Esophagus mucosa (tissue), 1 donor: Measurements from ENCODE around the gene SPATA46. TPM values are rescaled to one million over a fixed set of nuclear protein-coding genes. Genes with fewer than 3 reads are reported as not detected.

Experiments
- ATAC-seq: fragments of 200-7000 bp; cut with Tn5 transposase; one replicate; pipeline ENCODE4 v1.9.1; 2020
- total RNA-seq: library from RNA; stranded (reverse); gene quantifications from one replicate; pipeline ENCODE4 v1.2.4, GENCODE V29; 2023
- donor health status: DM: yes; HTN: yes; CAD: no.

SPATA46 gene, protein sequence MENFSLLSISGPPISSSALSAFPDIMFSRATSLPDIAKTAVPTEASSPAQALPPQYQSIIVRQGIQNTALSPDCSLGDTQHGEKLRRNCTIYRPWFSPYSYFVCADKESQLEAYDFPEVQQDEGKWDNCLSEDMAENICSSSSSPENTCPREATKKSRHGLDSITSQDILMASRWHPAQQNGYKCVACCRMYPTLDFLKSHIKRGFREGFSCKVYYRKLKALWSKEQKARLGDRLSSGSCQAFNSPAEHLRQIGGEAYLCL
- not detected for total RNA-seq

DNA sequence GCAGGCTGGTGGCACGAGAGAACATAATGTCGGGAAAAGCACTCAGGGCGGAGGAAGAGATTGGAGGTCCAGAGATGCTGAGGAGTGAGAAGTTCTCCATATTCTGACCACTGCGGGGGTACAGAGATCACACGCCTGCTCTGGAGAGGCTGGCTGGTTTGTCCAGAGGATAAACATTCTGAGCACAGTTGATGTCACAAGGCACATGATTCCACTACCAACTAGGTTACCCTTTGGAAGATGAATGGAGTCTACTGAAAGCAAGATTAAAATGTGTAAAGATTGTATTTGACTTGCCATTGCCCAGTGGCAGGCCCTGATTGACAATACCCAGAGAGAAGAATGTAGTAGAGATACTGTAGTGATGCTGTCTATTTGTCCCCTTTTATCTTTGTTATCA is at the start of gene SPATA46:
SPATA46 (minus strand) TSS at position 164 of the 400 bp plus-strand sequence; CDS start at position 100, 64 bp downstream.
- no peak for ATAC-seq

DNA sequence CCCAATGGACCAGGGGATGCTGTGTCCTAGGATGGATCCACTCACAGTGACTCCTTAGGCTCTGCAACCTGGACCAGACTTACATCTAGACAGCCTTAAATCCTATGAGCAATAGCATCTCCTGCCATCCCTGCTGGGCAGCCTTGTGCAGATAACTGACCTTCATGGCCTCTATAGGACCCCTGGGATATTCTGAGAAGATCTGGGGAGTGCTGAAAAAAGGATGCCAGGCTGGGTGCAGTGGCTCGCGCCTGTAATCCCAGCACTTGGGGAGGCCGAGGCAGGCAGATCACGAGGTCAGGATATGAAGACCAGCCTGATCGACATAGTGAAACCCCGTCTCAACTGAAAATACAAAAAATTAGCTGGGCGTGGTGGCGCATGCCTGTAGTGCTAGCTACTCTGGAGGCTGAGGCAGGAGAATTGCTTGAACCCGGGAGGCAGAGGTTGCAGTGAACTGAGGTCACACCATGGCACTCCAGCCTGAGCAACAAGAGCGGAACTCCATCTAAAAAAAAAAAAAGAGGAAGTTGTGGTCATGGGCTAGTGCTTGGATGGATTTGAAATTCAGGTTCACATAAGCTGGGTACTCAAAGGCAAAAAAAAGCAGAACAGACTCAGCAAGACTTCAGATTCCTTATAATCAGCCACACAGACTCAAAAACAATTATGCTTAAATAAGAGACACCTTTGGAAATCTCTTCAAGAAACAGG is 46.2 kb upstream of the SPATA46 start:
- no peak for ATAC-seq

DNA sequence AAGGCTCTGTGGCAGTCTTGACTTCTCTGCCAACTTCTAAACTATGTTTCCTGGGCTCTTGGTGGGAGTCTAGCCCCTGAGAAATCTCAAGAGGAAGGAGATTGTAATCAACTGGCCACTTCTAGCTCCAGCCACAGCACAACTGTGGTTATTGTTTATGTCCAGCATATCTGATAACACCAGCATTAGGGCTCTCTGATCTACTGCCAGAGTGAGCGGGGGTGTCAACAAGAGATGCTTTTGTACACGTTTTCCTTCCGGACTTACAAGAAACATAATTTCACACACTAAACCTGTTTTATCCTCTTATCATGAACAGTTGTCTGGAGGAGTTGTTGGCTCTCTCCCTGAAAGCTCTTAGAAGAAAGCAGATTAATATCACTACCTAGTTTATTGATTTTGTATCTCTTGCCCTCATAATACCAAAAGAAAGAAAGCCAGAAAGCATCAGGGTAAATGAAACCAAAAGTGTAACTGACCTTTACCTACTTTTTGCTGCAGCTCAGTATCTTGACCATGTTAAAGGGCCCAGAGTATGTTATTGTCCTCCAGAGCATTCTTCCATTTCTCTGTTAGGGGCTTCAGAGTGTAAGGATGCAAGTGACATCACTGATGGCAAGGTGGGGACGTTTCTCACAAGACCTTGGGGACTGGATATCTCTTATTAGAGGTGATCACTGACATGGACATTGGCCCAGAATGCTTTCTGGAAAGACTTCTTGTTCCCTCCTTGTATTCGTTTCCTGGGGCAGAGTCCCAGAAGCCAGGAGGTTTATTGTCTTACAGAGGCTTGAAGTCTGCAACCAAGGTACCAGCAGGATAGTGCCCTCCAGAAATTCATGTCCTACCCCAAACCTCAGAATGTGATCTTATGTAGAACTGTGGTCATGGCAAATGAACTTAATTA is 44.9 kb upstream of the SPATA46 start:
- no peak for ATAC-seq

DNA sequence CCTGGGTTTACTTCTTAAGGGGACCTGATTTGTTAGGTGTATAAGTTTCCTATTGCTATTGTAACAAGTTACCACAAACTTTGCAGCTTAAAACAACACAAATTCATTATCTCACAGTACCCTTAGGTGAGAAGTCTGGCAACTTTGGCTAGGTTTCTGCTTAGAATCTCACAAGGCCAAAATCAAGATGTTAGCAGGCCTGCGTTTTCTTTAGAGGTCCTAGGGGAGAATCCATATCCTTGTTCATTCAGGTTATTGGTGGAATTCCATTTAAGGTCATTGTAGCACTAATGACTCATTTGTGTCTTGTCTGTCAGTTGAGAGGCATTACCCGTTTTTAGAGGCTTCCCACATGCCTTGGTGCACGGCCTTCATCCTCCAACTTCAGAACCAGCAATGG is 43.5 kb upstream of the SPATA46 start:
- peak; percentile 41 for ATAC-seq

DNA sequence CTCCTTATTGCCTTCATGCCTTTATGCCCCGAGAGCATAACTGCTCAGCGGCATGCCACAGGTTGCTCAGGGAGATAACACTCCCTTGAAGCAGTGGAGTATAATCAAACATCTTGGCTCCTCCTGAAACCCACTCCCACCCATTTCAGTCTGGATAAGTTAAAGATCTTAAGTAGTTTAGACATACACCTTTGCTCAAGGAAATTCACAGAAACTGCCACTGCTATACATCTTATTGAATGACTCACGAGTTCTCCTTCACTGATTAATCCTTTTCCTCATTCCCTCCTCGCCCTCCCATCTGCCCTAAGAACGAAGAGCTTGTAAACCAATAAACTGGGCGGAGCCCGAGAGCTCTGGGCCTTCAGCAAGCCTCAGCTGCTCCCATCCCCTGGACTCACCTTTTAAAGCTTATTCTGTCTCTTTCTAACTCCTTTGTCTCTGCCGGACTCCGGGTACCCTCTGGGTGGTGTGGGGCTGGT is 42.8 kb upstream of the SPATA46 start:
- peak; percentile 88 for ATAC-seq

DNA sequence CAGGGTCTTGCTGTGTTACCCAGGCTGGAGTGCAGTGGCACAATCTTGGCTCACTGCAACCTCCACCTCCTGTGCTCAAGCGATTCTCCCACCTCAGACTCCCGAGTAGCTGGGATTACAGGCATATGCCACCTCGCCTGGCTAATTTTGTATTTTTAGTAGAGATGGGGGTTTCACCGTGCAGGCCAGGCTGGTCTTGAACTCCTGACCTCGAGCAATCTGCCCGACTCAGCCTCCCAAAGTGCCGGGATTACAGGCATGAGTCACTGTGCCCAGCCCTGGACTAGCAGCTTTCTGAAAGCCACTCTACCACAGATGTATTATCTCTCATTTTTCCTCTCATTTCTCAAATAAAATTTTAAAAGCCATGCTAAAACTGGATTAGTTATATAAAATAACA is 41.9 kb upstream of the SPATA46 start:
- ATAC-seq: peak; percentile 84

DNA sequence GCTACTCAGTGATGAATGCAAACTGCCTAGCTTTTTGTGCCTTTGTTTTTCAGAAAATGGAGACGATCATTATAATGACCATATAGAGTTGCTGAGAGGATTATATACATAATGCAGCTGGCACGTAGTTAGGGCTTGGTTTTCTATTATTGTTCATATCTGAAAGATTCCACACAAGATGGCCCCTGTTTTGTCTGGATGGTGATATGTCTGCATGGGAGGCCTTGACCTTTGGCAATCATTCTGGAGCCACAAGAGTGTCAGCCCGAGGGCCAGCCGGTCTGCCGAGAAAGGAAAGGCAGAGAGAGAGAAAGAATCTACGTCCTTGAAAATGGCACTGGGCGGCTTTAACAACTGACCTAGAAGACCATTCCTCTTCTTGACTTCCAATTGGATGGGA is 41.0 kb upstream of the SPATA46 start:
- ATAC-seq: no peak

DNA sequence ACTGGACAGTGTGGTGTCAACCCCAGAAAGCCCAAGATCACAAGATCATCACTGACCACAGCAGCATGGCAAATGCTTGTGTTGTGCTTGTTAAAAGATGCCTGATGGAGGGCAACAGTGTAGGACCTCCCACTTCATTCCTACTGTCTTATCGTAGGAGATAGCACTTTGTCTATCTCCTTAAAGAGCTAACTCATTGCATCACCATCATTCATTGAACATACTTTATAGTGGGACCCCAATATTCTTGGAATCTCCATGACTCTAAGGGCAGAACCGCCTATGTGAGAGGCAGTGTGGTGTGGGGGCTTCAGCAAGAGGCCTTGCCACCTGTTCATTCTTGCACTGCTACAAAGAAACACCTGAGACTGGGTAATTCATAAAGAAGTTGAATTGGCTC is 40.3 kb upstream of the SPATA46 start:
- no peak for ATAC-seq

DNA sequence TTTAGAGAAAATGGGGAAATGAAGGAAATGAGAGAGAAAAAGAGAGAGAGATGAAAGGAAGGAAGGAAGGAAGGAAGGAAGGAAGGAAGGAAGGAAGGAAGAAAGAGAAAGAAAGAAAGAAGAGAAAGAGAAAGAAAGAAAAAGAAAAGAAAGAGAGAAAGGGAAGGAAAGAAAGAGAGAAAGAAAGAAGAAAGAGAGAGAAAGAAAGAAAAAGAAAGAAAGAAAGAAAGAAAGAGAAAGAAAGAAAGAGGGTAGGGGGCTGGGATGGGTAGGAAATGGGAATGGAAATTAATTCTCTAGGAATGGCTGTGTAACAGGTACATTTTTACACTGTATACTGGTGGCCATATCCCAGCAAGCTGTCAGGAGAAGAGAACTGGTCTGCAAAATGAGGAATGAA is 39.6 kb upstream of the SPATA46 start:
- ATAC-seq: no peak

DNA sequence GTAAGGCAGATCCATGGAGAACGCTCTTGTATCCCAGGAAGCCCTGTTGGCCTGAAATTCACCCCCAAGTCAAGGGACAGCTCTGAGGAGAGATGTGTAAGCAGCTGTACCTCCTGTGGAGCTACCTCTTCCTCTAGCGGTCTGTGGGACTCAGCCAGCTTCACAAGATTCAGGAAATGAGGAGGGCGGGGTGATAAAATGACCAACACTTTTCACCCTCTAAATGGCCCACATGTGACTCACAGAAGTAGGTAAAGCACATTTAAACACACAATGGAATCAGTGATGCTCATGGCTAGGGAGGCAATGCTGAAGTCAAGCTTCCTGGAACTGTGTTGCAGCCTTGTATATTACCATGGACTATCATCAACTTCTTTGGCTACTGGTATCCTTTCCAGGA is 35.3 kb upstream of the SPATA46 start, which contains the start of gene SH2D1B:
SH2D1B (minus strand) TSS at position 135 of the 400 bp plus-strand sequence; CDS start at position 15, 120 bp downstream.
- ATAC-seq: peak; percentile 91

DNA sequence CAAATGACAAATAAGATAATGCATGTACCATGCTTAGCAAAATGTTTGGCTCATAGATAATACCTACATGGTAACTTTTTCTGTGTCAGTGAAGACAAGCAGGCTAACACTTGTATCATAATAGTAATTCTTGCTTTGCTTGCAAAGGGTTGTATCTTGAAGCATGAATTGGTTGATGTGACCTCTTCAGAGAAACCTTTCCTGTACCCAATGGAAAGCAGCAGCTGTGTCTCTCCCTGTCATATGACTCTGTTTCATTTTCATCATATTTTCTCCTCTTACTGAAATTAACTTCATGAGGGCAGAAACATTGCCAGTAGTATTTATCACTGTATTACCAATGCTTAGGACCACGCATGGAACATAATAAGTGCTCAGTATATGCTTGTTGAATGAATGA is 30.9 kb upstream of the SPATA46 start:
- ATAC-seq: no peak

DNA sequence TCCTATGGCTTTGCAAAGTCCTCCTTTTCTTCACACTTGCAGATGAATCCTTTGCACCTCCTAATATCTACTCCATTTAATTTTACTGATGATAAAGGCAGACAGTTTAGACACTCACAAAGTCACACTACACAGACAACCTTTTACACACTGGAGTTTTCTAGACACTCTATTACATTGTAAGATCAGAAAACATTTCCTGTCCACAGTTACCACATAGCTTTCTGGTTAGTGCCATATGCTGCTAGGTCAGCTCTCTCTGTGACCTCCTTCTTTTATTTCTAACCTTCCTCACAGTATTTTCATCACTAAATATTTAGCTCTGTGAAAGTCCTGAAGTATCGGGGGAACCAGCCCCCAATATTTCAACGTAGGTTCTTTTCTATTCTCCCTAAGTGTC is 30.2 kb upstream of the SPATA46 start:
- ATAC-seq: no peak

DNA sequence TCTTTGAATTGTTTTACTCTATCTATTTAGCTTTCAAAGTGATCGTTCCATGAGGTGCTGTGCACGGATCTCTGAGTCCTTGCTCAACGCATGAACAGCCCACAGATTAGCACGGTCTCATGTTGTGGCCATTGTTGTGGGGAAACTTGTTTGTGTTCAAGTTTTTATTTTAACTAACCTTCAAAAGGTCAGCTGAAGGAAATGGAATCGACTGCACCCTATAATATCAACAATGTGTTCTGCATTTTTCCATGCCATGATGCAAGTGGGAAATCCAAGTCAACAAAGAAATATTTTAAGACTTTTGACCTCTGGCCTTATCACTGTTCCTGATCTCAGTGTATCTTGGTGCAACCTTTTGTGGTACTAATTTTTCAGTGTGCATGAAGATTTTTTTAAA is 29.1 kb upstream of the SPATA46 start:
- ATAC-seq: no peak

DNA sequence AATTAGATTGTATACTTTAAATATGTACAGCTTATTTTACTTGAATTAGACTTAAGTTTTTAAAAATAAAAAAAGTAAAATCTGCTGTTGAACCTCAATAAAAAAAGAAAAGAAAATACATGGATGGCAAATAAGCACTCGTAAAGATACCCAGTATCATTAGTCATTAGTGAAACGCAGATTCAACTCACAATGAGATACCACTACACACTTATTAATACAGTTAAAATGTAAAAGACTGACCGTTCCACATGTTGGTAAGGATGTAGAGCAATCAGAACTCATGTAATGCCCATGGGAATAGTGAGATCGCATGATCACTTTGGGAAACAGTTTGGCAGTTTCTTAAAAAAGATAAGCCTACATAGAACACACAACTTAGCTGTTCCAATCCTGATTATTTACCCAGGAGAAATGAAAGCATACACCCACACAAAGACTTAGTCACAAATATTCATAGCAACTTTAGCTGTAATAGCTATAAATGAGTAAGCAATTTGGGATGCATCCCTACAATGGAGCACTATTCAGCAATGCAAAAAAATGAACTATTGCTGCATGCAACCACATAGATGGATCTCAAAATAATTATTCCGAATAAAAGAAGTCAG is 28.0 kb upstream of the SPATA46 start:
- peak; percentile 44 for ATAC-seq

DNA sequence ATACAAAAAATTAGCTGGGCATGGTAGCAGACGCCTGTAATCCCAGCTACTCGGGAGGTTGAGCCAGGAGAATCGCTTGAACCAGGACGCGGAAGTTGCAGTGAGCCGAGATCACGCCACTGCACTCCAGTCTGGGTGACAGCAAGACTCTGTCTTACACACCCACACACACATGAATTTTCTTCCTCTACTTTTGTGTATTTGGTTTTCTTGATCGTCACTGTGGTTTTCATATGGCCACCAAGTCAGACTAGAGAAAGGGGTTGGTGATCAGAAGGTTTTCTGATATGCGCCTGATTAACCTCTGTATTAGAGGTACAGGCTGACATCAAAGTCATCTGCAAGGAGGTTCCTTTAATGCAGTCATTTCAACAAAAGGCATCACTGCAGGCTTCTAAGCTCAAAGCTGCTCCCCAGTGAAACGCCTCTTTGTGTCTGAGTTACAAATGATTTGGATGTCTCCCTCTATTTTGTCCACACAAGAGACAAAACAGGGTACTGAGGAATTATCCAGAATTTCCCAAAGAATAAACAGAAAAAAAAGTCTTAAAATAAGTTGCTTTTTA is 24.2 kb upstream of the SPATA46 start:
- ATAC-seq: no peak

DNA sequence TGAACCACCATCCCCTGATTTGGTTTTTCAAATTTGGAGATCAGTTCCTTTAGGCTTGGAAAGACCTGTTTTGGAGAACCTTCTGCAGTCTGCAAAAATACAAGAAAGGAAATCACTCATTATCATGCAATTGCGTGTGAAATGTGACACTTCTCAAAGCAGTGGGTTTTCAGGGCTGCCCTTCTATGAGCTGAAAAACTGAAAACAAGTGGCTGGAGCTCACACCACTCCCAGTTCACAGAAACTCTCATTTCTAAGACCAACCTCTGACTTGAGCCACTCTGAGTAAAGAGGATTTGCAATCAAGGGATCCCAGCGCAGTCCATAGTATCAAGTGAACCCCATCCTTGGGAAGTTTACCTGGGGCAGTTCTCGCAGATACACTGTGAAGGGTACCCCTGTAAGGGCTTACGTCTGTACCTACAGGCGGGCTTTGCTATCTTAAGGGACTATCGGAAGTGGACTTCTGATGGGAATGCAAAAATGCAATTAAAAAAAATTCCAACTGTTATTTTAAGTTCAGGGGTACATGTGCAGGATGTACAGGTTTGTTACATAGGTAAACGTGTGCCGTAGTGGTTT is 22.4 kb upstream of the SPATA46 start:
- ATAC-seq: no peak

DNA sequence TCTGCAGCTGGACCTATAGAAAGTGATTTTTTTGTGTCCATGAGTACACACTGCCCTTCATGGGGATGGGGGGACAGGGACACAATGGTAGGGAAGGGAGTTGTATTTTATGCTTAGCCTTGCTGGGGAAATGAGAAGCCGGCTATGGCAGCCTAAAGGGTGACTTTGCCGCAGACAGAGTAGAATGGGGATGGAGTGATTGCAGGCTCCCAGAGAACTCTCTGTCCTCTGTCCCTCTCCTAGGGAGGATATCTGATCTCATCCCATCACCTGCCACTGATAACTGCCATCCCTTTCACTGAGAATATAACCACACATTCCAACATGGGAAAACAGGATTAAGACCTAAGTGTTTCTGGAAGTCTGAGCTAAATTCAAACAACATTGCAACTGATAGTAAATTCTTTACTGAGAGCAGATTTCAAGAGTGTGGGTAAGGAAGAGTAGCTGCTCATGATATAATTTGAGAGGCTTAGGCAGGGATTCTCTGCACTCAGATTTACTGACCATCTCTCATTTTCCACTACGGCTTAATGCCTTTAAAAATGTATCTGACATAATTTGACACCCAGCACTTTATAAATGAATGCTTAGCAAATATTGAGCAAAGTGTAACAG is 21.4 kb upstream of the SPATA46 start:
- ATAC-seq: no peak

DNA sequence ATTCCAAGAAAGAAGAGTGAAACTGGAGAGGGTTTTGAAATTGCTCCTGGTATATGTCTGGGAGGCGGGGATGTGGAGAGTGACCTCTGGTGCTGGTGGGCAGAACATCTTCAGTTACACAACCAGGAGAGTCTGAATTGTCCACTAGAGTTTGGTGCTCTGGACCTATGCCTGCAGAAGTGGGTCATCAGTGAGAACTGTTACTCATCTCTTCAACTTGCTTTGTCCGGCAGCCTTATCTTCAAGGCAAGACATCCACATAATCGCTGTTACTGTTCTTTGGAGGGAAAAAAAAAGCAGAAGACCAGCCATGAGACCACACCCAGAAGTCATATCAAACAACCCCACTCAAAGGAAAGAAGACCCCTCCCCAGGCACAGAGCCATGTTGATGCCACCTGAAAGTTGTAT is 20.4 kb upstream of the SPATA46 start:
- ATAC-seq: no peak

DNA sequence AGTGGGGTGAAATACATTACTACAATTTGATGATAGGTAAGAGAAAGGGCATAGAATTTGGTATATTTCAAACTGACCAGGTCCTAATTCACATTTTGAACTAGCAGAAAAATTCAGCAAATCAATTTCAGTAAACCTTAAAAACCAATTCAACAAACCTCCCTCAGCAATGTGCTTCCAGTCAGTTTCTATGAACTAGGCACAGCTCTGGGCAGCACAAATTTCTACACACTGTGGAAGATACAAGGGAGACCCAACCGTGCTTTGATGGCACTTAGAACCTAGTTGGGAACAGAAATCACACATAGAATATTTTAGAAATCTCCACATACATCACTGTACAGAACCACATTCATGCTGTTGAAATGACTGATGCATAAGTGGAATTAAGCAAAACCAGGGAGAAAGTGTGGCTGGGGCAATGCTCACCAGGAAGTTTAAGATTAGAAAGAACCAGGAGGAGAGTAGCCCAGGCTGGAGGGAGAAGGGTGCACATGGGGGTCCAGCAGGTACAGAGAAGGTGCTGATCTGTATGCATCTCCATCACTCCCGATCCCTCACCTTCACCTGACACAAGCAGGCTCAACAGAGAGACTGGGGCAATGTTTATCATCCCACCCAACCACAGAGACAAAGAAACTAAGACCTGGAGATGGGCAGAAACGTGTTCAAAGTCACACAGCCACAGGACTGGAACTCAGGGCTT is 19.7 kb upstream of the SPATA46 start:
- ATAC-seq: no peak

DNA sequence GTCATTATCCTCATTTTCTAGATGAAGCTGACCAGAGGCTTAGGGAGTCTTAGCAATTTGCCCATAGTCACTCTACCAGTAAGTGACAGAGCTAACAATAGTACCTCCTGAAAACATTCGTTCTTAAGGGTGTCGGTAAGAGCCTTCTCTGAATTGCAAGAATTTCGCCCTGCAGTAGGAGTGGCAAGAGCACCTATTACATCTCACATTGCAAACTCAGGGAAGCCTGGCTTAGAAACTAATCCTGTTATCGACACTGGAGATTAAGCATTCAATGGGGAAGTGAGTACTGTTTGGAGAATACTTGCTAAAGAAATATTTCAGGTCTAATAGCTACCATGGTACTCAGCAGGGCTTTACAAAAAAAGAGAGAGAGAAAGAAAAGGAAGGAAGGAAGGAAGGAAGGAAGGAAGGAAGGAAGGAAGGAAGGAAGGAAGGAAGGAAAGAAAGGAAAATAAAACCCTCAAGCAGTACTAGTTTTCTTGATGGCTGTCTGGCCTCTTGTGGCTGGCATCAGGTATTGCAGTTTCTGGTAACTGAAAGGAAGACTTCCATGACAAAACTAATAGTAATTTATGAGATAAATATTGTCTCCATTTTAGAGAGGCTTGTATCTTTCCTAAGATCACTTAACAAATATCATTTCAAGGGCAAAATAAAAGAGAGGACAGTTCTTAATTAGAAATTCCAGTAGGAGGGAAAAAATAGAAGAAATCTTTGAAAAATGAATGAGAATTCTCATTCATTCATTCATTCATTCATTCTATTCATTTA is 15.3 kb upstream of the SPATA46 start:
- peak; percentile 88 for ATAC-seq
